22Rv1 (cell line): ENCODE measurements around the gene EIF2B4.

Source experiments
- H3K27ac ChIP-seq: fragments of 450-650 bp; 2 replicates; pipeline ENCODE4 v1.5.1; 2017
- ZFX ChIP-seq: fragments of 450-650 bp; IDR thresholded peaks from 2 replicates; pipeline ENCODE4 v1.6.1; 2017; ENCODE audit warnings: antibody characterized with exemption, borderline replicate concordance
- TF ChIP-seq, protein P1 (sequence below): fragments of 450-650 bp; IDR thresholded peaks from 2 replicates; pipeline ENCODE4 v1.5.1; 2017; ENCODE audit warnings: mild to moderate bottlenecking

Gene EIF2B4

DNA sequence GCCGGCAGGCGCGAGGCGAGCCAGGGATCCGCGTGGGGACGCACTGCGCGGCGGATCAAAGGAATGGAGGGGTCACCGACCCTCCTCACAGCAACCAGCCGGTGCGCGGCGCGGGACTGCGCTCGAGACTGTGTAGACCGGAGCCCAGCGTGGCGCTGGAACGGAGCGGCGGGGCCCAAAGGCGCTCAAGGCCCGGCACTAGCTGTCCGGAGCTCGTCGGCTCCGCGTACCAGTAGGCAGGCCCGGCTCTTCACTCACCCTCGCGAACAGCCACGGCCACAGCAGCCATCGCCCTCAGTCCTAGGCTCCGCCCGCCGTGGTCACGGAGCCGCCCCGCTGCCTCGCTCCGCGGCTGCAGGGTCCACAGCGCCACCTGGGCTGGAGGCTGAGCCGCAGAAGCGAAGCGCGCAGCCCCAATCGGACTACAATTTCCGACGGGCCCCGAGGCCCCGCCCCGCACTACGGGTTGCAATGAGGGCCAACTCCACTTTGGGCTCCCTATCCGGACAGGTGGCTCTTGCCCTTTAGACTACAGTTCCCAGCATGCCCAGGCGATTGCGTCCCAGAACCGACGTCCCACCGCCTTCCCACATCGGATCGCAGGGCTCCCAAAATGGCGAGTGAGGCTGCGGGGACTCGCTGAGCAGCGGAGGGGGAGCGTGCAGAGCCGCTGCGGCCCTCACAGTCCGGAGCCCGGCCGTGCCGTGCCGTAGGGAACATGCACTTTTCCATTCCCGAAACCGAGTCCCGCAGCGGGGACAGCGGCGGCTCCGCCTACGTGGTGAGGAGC lies at the start of gene EIF2B4, which contains the start of gene SNX17:
TSS of gene EIF2B4 (minus strand) at position 313 of the 790 bp plus-strand sequence. CDS start at position 289, 24 bp downstream.
TSS of gene SNX17 (plus strand) at position 591 of the 790 bp plus-strand sequence. CDS start at position 719, 128 bp downstream.
- H3K27ac ChIP-seq = peak within 1 kb of the TSS; percentile 80
- TF ChIP-seq, protein P1, sequence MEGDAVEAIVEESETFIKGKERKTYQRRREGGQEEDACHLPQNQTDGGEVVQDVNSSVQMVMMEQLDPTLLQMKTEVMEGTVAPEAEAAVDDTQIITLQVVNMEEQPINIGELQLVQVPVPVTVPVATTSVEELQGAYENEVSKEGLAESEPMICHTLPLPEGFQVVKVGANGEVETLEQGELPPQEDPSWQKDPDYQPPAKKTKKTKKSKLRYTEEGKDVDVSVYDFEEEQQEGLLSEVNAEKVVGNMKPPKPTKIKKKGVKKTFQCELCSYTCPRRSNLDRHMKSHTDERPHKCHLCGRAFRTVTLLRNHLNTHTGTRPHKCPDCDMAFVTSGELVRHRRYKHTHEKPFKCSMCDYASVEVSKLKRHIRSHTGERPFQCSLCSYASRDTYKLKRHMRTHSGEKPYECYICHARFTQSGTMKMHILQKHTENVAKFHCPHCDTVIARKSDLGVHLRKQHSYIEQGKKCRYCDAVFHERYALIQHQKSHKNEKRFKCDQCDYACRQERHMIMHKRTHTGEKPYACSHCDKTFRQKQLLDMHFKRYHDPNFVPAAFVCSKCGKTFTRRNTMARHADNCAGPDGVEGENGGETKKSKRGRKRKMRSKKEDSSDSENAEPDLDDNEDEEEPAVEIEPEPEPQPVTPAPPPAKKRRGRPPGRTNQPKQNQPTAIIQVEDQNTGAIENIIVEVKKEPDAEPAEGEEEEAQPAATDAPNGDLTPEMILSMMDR = peak; percentile 95
- TF ChIP-seq ZFX = no peak

DNA sequence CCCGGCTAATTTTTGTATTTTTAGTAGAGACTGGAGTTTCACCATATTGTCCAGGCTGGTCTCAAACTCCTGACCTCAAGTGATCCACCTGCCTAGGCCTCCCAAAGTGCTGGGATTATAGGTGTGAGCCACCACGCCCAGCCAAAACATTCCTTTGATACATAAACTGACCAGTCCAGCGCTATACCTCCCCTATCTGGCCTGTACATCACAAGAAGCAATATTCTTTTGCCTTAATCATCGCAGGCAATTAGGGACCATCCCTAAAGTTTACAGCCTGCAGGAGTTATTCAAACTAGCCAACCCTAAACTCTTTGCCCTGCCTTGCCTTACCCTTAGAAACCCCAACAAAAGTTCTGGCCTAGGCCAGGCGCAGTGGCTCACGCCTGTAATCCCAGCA lies 46.0 kb upstream of the EIF2B4 start:
- TF ChIP-seq, protein P1 = no peak
- H3K27ac ChIP-seq = no peak overlapping the region

DNA sequence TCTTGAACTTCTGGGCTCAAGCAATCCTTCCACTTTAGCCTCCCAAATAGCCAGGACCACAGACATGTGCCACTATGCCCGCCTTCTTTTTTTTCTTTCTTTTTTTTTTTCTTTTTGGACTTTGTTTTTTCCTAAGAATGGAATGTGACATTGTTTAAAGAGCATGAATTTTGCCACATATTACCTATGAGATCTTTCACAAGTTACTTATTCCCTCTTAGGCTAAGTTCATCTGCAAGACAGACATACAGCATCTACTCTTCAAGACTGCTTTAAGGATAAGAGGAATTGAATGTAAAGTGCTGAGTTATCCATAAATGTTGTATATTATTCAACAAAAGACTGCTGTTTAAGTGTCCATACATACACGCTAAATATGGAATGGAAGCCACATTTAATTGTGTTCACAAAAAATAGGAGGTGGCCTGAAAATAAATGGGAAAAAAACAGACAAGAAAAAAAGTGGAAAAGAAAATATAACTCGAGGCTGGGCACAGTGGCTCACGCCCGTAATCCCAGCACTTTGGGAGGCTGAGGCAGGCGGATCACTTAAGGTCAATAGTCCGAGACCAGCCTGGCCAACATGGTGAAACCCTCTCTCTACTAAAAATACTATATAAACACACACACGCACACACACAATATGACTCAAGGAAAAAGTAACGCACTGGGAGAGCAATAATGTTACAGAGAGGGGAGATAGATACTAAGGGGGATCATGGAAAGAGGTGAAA lies 42.4 kb upstream of the EIF2B4 start:
- H3K27ac ChIP-seq = no peak overlapping the region
- TF ChIP-seq ZFX = no peak
- TF ChIP-seq, protein P1 = no peak

DNA sequence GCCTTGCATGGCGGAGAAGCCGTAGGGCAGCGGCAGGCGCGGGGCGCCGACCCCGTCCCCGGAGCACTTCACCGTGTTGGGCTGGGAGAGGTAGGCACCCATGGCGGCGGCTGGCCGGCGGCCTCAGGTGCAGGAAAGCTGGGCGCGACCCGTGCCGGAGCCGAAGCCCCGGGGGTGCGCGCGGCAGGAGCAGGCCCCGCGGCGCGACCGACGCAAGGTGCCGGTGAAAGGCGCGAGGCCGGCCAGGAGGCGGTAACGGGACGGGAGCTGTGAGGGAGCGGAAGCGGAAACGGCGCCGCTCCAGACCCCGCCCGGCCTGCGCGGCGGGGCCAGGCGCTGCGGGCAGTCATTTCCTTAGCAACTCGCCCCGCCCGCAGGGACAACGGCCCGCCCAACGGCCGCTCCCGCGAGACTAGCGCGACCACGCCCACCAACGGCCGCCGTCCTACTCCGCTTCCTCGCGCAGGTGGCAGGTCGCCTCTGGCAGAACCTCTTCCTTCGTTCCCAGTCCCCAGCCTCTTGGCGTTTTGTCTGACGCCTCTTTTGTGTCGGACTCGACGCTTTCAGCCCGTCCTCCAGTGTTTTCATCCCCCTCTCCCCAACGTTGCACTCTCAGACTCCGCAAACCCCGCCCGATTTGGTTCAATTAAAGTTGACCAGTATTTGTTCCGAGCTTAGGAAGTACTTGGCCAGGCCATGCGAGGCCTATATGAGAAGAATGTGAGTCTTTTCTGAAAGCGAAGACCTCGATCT lies 39.4 kb upstream of the EIF2B4 start, which contains the start of gene PPM1G:
TSS of gene PPM1G (minus strand) at position 271 of the 753 bp plus-strand sequence. CDS start at position 102, 169 bp downstream.
- TF ChIP-seq, protein P1 = no peak
- TF ChIP-seq ZFX = no peak
- H3K27ac ChIP-seq = peak within 1 kb of the TSS; percentile 89

DNA sequence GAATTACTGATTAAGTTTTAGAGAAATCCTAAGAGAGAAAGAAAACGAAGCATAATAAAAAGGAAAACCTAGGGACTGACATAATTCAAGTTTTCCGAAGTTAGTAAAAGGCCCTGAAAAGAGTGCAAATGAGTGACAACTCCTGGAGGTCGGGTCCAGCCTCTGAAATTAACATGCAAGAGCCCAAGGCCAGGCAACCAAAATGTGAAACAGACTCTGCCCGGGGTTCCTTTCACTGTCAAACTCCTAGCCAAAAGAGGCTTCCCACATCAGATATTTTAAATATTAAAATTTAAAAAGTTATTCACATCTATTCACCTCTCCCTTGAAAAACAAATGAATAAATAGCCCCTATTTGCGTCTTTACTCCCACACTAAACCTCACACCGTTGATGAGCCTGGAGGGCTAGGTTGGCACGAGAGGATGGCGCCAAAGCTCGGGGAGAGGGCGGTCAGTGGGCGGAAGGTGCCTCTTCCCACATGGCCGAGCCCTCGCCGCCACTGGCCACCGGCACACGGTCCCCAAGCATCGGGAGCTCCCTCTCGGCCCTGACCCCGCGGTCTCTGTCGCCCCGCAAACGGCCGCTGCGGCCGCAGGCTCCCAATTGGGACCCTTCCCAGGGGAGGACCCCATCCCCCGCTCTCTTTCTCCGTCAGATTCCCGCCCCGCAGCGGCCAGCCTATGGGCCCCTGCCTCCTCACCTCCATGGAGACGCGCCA lies 38.6 kb upstream of the EIF2B4 start:
- peak overlapping the region; percentile 89 for H3K27ac ChIP-seq
- TF ChIP-seq, protein P1 = no peak
- TF ChIP-seq ZFX = no peak

DNA sequence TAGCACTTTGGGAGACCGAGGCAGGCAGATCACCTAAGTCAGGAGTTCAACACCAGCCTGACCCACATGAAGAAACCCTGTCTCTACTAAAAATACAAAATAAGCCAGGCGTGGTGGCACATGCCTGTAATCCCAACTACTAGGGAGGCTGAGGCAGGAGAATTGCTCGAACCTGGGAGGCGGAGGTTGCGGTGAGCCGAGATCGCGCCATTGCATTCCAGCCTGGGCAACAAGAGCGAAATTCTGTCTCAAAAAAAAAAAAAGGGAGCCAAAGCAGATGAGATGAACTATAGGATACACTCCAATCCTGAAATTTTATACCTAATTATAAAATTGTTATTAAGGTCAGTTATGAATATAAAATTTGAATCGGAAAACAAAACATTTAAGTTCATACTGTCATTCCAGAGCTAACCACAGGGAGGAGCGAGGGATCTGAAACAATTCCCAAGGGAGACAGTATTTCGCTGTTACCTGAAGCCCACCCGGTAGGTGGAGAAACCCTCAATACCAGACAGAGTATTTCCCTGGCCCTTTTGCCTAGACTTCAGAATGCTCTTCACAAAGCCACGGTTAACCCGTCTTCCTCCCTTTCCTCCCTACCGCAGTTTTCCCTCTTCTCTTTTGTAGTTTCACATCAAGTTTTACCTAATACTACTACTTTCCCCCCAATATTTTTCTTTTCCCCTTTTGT lies 37.8 kb upstream of the EIF2B4 start:
- H3K27ac ChIP-seq = peak overlapping the region; percentile 89
- TF ChIP-seq, protein P1 = peak; percentile 76
- no peak for TF ChIP-seq ZFX
